ENCODE data around the gene HEG1.

DNA sequence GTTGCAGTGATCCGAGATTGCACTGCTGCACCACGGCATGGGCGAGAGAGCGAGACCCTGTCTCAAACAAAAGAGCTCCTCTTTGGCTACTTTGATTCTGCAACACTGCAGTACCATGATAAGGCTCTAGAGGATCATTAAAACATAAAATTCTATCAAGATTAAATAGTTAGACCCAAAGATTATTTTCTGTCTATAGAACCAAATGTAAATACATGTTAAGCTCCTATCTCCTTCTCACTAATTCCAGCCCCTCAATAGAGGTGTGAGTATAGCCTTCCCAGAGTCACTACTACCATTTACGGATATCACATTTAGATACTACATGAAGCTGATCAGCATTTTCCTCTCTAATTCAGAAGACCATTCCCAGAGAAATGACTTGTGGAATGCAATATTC lies 116.9 kb downstream of the HEG1 start:
- TF ChIP-seq POLR2A (IDR thresholded peaks at IDR 0.05) (no peak), EP300 (IDR thresholded peaks at IDR 0.05) (no peak)
- TF ChIP-seq, protein P1, sequence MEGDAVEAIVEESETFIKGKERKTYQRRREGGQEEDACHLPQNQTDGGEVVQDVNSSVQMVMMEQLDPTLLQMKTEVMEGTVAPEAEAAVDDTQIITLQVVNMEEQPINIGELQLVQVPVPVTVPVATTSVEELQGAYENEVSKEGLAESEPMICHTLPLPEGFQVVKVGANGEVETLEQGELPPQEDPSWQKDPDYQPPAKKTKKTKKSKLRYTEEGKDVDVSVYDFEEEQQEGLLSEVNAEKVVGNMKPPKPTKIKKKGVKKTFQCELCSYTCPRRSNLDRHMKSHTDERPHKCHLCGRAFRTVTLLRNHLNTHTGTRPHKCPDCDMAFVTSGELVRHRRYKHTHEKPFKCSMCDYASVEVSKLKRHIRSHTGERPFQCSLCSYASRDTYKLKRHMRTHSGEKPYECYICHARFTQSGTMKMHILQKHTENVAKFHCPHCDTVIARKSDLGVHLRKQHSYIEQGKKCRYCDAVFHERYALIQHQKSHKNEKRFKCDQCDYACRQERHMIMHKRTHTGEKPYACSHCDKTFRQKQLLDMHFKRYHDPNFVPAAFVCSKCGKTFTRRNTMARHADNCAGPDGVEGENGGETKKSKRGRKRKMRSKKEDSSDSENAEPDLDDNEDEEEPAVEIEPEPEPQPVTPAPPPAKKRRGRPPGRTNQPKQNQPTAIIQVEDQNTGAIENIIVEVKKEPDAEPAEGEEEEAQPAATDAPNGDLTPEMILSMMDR (IDR thresholded peaks at IDR 0.05): no peak
